Ishikawa (cell line): Measurements from ENCODE around the gene KRTAP10-3.
A peak's percentile ranks its signal among the peaks of the same experiment; 100 is the strongest.

Experiments used
- CEBPB ChIP-seq: IDR thresholded peaks from 2 replicates; pipeline ENCODE4 v1.6.1; 2012
- CREB1 ChIP-seq: IDR thresholded peaks from 2 replicates; pipeline ENCODE4 v1.6.1; 2012; ENCODE audit warnings: low read depth
- EGR1 ChIP-seq: IDR thresholded peaks from 2 replicates; pipeline ENCODE4 v1.6.1; 2012
- EP300 ChIP-seq: IDR thresholded peaks from 2 replicates; pipeline ENCODE4 v1.6.1; 2012; ENCODE audit warnings: borderline replicate concordance
- FOXM1 ChIP-seq: IDR thresholded peaks from 2 replicates; pipeline ENCODE4 v1.6.1; 2012; ENCODE audit warnings: low read depth, borderline replicate concordance
- MAX ChIP-seq: IDR thresholded peaks from 2 replicates; pipeline ENCODE4 v1.6.1; 2012
- NFIC ChIP-seq: IDR thresholded peaks from 2 replicates; pipeline ENCODE4 v1.6.1; 2012
- RAD21 ChIP-seq: IDR thresholded peaks from 2 replicates; pipeline ENCODE4 v1.6.1; 2012; ENCODE audit warnings: low read depth
- REST ChIP-seq: IDR thresholded peaks from 2 replicates; pipeline ENCODE4 v1.6.1; 2012; ENCODE audit warnings: low read depth, mild to moderate bottlenecking
- TAF1 ChIP-seq: IDR thresholded peaks from 2 replicates; pipeline ENCODE4 v1.6.1; 2012; ENCODE audit warnings: low read depth, mild to moderate bottlenecking
- TCF12 ChIP-seq: IDR thresholded peaks from 2 replicates; pipeline ENCODE4 v1.6.1; 2012; ENCODE audit warnings: low read depth
- TEAD4 ChIP-seq: IDR thresholded peaks from 2 replicates; pipeline ENCODE4 v1.6.1; 2012
- YY1 ChIP-seq: IDR thresholded peaks from 2 replicates; pipeline ENCODE4 v1.6.1; 2012; ENCODE audit warnings: low read depth
- ZBTB7A ChIP-seq: IDR thresholded peaks from 2 replicates; pipeline ENCODE4 v1.6.1; 2012; ENCODE audit warnings: low read depth
- TF ChIP-seq, protein P1 (sequence below): IDR thresholded peaks from 2 replicates; pipeline ENCODE4 v1.6.1; 2012

The KRTAP10-3 gene

DNA sequence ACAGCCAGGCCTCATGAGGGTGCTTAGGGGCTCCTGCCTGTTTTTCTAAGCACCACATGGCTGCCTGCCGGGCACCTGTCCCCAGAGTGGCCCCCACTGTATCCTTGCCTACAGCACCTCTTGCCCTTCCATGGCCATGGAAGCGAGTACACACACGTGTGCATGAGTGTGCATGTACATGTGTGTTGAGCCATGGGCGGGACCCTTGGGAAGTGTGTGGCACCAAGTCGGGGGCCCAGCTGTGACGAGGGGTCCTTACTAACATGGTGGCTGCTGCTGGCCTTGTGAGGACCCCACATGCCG, 44.4 kb downstream of the KRTAP10-3 start:
- no peak for TF ChIP-seq CREB1
- no peak for TF ChIP-seq NFIC
- TF ChIP-seq EP300 = no peak
- no peak for TF ChIP-seq YY1
- TF ChIP-seq RAD21 = no peak
- no peak for TF ChIP-seq TEAD4
- TF ChIP-seq, protein P1, sequence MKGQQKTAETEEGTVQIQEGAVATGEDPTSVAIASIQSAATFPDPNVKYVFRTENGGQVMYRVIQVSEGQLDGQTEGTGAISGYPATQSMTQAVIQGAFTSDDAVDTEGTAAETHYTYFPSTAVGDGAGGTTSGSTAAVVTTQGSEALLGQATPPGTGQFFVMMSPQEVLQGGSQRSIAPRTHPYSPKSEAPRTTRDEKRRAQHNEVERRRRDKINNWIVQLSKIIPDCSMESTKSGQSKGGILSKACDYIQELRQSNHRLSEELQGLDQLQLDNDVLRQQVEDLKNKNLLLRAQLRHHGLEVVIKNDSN = no peak
- TF ChIP-seq REST = no peak
- no peak for TF ChIP-seq CEBPB
- TF ChIP-seq FOXM1 = no peak
- TF ChIP-seq ZBTB7A = no peak
- TF ChIP-seq TCF12 = no peak

GRCh38 chr21:44513389-44514217, 45.0 kb downstream of the KRTAP10-3 start:
- no peak for TF ChIP-seq CREB1
- peak; percentile 74 for TF ChIP-seq NFIC
- no peak for TF ChIP-seq EGR1
- no peak for TF ChIP-seq ZBTB7A
- TF ChIP-seq EP300 = no peak
- TF ChIP-seq MAX = no peak
- TF ChIP-seq TCF12 = peak; percentile 53; the same call in 1 of the 2 replicates
- no peak for TF ChIP-seq YY1
- peak; percentile 63; the same call in 1 of the 2 replicates for TF ChIP-seq TEAD4

GRCh38 chr21:44512496-44513388, 45.9 kb downstream of the KRTAP10-3 start:
- no peak for TF ChIP-seq YY1
- TF ChIP-seq ZBTB7A = 0 out of 2 replicates have a peak, but pooled peaks have one; percentile 10
- TF ChIP-seq TEAD4 = no peak
- no peak for TF ChIP-seq EGR1
- TF ChIP-seq MAX = no peak

GRCh38 chr21:44511938-44512275, 46.7 kb downstream of the KRTAP10-3 start:
- TF ChIP-seq CEBPB (no peak), EGR1 (no peak), EP300 (no peak), MAX (no peak), NFIC (no peak), RAD21 (no peak), ZBTB7A (no peak), YY1 (no peak), FOXM1 (no peak)

GRCh38 chr21:44511219-44511937, 47.2 kb downstream of the KRTAP10-3 start:
- TF ChIP-seq FOXM1 = no peak
- no peak for TF ChIP-seq NFIC

DNA sequence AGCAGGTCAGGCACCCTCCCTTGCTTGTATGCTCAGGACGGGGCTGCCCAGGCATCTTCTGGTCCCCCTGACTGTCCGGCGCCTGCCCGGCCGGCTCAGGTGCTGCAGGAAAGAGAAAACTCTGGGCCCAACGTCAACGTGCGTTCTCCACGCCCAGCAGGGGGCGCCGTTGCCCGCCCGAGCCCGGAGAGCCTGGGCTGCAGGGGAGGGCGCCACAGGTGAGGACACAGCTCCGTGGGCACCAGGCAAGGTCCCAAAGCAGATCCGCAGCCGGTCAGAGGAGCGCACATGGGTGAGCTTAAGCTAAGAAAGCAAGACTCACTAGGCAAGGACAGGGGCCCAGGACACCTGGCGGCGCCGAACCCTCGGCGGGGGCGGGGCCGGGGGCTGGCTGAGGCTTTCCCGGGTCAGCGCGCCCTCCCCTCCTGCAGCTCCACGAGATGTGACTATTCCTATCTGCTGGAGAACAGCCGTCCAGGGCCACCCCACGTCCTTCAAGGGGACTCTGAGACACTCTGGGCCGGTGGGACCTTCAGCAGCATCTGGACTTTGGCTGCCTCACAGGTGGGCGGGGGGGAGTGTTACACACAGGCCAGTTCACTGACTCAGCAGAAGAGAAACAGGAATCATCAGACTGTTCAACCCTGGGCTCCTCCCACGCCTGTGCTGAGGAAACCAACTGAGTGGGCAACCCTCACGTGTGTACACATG, 47.9 kb downstream of the KRTAP10-3 start:
- no peak for TF ChIP-seq TEAD4
- TF ChIP-seq NFIC = no peak
- TF ChIP-seq YY1 = peak; percentile 17; the same call in 1 of the 2 replicates
- TF ChIP-seq FOXM1 = no peak
- no peak for TF ChIP-seq CEBPB
- peak; percentile 92 for TF ChIP-seq RAD21
- TF ChIP-seq, protein P1 = no peak
- TF ChIP-seq EP300 = no peak
- peak; percentile 49; the same call in 1 of the 2 replicates for TF ChIP-seq MAX
- TF ChIP-seq CREB1 = no peak
- no peak for TF ChIP-seq REST
- no peak for TF ChIP-seq TCF12
- 0 out of 2 replicates have a peak, but pooled peaks have one; percentile 42 for TF ChIP-seq ZBTB7A
- no peak for TF ChIP-seq TAF1
- no peak for TF ChIP-seq EGR1
